ENCODE measurements around the gene ELF5. TPM values are rescaled to one million over a fixed set of nuclear protein-coding genes. Genes with fewer than 3 reads are reported as not detected.

ELF5 gene
- total and polyA plus RNA-seq, 10 of the 15 experiments (the other 5 are each of a cell fraction or from before 2014, with no cell fraction given): not detected

- Histone ChIP-seq H3K4me2 (ENCODE audit: control insufficient read depth, insufficient read depth) (no peak overlapping the region), H3K79me2 (ENCODE audit: control insufficient read depth, insufficient read depth, low read length) (no peaks in the 10 kb centered on the region), H3K36me3 (ENCODE audit: control insufficient read depth in 2 of 2, insufficient read depth in 2 of 2, low read length in 1 of 2) (no peaks in the 10 kb centered on the region), H3K27me3 (replicated peaks in 1 of 2; ENCODE audit: control insufficient read depth in 2 of 2, insufficient read depth in 2 of 2, low read length in 1 of 2) (no peaks in the 10 kb centered on the region; a peak in 1 of 4 replicates), H3K4me1 (ENCODE audit: control insufficient read depth, insufficient read depth, low read length) (no peaks in the 10 kb centered on the region), H3K27ac (ENCODE audit: control insufficient read depth, insufficient read depth) (no peak overlapping the region), H2AFZ (ENCODE audit: control insufficient read depth, low read depth, low read length) (no peak overlapping the region), H4K20me1 (ENCODE audit: control insufficient read depth, insufficient read depth) (no peaks in the 10 kb centered on the region), H3K9me3 (replicated peaks; ENCODE audit: control insufficient read depth, insufficient read depth, low read length) (no peaks in the 10 kb centered on the region), H3K4me3 (no peak overlapping the region), H3K9ac (ENCODE audit: control insufficient read depth, insufficient read depth, low read length) (no peak overlapping the region)
- no TSS peak for BruUV-seq (replicated peaks)
- in situ Hi-C loops (cut with MboI): no loop called here
- ATAC-seq: no peak
- FAIRE-seq: no peak
- SMC1A ChIA-PET (ENCODE audit: uncharacterized antibody, unreplicated experiment): no interaction called here
- intact Hi-C loops (cut with micrococcal nuclease; ENCODE audit: unreplicated experiment): no loop called here
- 8% methylated on average over 1 of the region's 1 CpG for WGBS (ENCODE audit: insufficient coverage, insufficient replicate concordance, low lambda C conversion rate, missing lambda C conversion rate)
- no peak for DNase-seq (ENCODE audit: low read depth, low spot score)
- TF ChIP-seq EP300 (IDR thresholded peaks at IDR 0.05; ENCODE audit: borderline replicate concordance in 1 of 2, control insufficient read depth in 1 of 2, low read depth in 2 of 2, low read length in 2 of 2) (no peak), MEF2B (IDR thresholded peaks at IDR 0.05; ENCODE audit: partially characterized antibody, poor library complexity, severe bottlenecking) (no peak), SMAD1 (IDR thresholded peaks at IDR 0.05; ENCODE audit: low read depth, partially characterized antibody) (no peak), ZZZ3 (IDR thresholded peaks at IDR 0.05; ENCODE audit: control insufficient read depth, insufficient read length, low read depth) (no peak), RAD51 (IDR thresholded peaks at IDR 0.05) (no peak), RBBP5 (conservative IDR thresholded peaks at IDR 0.05) (no peak), ETV6 (conservative IDR thresholded peaks at IDR 0.05 in 1 of 2, IDR thresholded peaks at IDR 0.05 in 1 of 2; ENCODE audit: borderline replicate concordance in 1 of 2, low read depth in 1 of 2) (no peak), PBX3 (IDR thresholded peaks at IDR 0.05; ENCODE audit: insufficient replicate concordance, low read depth, low read length) (no peak), ATF2 (IDR thresholded peaks at IDR 0.05; ENCODE audit: low read length) (no peak), SKIL (IDR thresholded peaks at IDR 0.05; ENCODE audit: low read depth, poor library complexity, severe bottlenecking) (no peak), SREBF2 (IDR thresholded peaks at IDR 0.05; ENCODE audit: low read length) (no peak), USF2 (IDR thresholded peaks at IDR 0.05; ENCODE audit: borderline replicate concordance, low read depth, low read length) (no peak), ESRRA (IDR thresholded peaks at IDR 0.05; ENCODE audit: low read length) (no peak), SRF (IDR thresholded peaks at IDR 0.05; ENCODE audit: low read depth in 2 of 2, low read length in 2 of 2) (no peak), POLR2A (IDR thresholded peaks at IDR 0.05; ENCODE audit: low read depth, low read length) (no peak), BHLHE40 (IDR thresholded peaks at IDR 0.05; ENCODE audit: borderline replicate concordance in 1 of 2, low read depth in 2 of 2, low read length in 1 of 2) (no peak)
- POLR2A ChIA-PET: no interaction called here
- CTCF ChIA-PET: no interaction called here
- RAD21 ChIA-PET (ENCODE audit: unreplicated experiment): no interaction called here
Observed at GRCh38 chr11:34558211-34558610, 44.6 kb upstream of the ELF5 start.
